Measurements from ENCODE around the gene SRGAP2B. TPM values are rescaled to one million over a fixed set of nuclear protein-coding genes. Genes with fewer than 3 reads are reported as not detected.
"Not testable (repeated sequence)": the region's sequence is repeated elsewhere in the genome, so short reads cannot be mapped to it uniquely, and the experiment has no call there.

The SRGAP2B gene
- total RNA-seq, 1 experiment from 2014 or later = 23.5 TPM

- WGBS (ENCODE audit: extremely low coverage, insufficient read length, low lambda C conversion rate) = no CpG with 5 or more reads among the region's 7 CpGs
- not testable (repeated sequence) for H3K18ac ChIP-seq (ENCODE audit: insufficient read length, low read depth, low read length); H3K79me2 ChIP-seq (ENCODE audit: insufficient read depth, low read length); H4K91ac ChIP-seq (ENCODE audit: insufficient read length, low read depth, low read length); H2AK5ac ChIP-seq (ENCODE audit: insufficient read length, low read length); H3K9me3 Mint-ChIP-seq; H3K79me1 ChIP-seq (ENCODE audit: insufficient read depth, low read depth, low read length, poor library complexity, severe bottlenecking); H2BK5ac ChIP-seq (ENCODE audit: insufficient read length, low read length); H2BK15ac ChIP-seq (ENCODE audit: low read depth, low read length); H2BK12ac ChIP-seq (ENCODE audit: insufficient read length, low read depth, low read length); H4K5ac ChIP-seq (ENCODE audit: insufficient read length, low read depth, low read length); H3K9ac ChIP-seq (ENCODE audit: extremely low read depth, insufficient read length, low read length); H3K56ac ChIP-seq (ENCODE audit: insufficient read length, low read depth, low read length); DNase-seq; H4K20me1 ChIP-seq (ENCODE audit: control insufficient read depth, insufficient read depth, insufficient read length); H3K14ac ChIP-seq (ENCODE audit: insufficient read depth, low read length); H3K4me1 ChIP-seq (ENCODE audit: insufficient read depth, low read length); H2BK20ac ChIP-seq (ENCODE audit: low read depth, low read length, poor library complexity, severe bottlenecking); H3K23me2 ChIP-seq (ENCODE audit: insufficient read length, low read depth, low read length, poor library complexity, severe bottlenecking); H2AFZ ChIP-seq (ENCODE audit: low read length); H3K9me3 ChIP-seq (ENCODE audit: control insufficient read depth, low read depth, low read length); H3K36me3 Mint-ChIP-seq (ENCODE audit: insufficient read depth in 1 of 3, low read depth in 3 of 3); H3T11ph ChIP-seq (ENCODE audit: low read length); H3K4me1 Mint-ChIP-seq; H3K4me2 ChIP-seq (ENCODE audit: insufficient read depth, insufficient read length, low read length); H3K27ac Mint-ChIP-seq; H3K27me3 ChIP-seq (ENCODE audit: insufficient read depth, low read length); H2BK120ac ChIP-seq (ENCODE audit: low read depth, low read length, poor library complexity, severe bottlenecking); H4K8ac ChIP-seq (replicated peaks; ENCODE audit: insufficient read length, low read depth, low read length); H3K27ac ChIP-seq (ENCODE audit: insufficient read length, low read depth, low read length); H3K23ac ChIP-seq (ENCODE audit: insufficient read length, low read depth, low read length); H3K4me3 Mint-ChIP-seq; H3K4ac ChIP-seq (ENCODE audit: low read depth, low read length); H3K27me3 Mint-ChIP-seq (ENCODE audit: low read depth)
Observed at GRCh38 chr1:144893062-144893461, 202.1 kb downstream of the SRGAP2B start.

DNA sequence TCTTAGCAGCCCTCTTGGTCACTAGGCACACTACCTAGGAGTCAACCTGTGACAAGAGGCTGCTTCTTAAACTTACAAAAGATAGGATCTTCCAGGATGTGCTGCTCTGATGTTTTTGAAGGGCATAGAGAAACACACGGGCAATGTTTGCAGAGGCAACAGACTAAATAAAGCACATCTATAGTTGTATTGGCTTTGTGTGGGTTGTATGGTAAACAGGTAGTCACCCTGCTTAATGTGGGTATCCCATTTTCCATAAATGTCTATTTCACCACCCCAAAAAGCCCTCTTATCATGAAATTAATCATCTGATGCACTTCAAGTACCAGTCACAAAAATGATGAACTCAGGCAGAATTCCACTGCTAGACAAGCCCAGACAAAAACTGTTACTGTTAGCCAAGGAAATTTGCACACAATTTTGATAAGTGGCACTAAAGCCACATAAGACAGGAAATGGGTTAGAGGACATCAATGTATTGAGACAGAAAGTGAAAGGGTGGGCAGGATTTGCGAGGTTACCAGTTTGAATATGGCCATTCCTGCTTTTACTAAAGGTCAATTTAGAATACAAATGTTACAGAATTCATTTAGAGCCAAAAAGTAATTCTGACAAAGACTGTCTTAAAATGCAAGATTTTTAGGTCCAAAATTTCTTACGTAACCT lies 205.5 kb downstream of the SRGAP2B start:
- not testable (repeated sequence) for H2BK15ac ChIP-seq (ENCODE audit: low read depth, low read length); H3K56ac ChIP-seq (ENCODE audit: insufficient read length, low read depth, low read length); H3T11ph ChIP-seq (ENCODE audit: low read length); H3K4me2 ChIP-seq (ENCODE audit: insufficient read depth, insufficient read length, low read length); H3K27ac ChIP-seq (ENCODE audit: insufficient read length, low read depth, low read length); H3K18ac ChIP-seq (ENCODE audit: insufficient read length, low read depth, low read length); H3K9me3 ChIP-seq (ENCODE audit: control insufficient read depth, low read depth, low read length); H3K23ac ChIP-seq (ENCODE audit: insufficient read length, low read depth, low read length); H4K91ac ChIP-seq (ENCODE audit: insufficient read length, low read depth, low read length); H2AFZ ChIP-seq (ENCODE audit: low read length); H3K9me3 Mint-ChIP-seq; H2BK20ac ChIP-seq (ENCODE audit: low read depth, low read length, poor library complexity, severe bottlenecking); H3K27me3 ChIP-seq (ENCODE audit: insufficient read depth, low read length); H4K5ac ChIP-seq (ENCODE audit: insufficient read length, low read depth, low read length); H3K4ac ChIP-seq (ENCODE audit: low read depth, low read length); H2BK12ac ChIP-seq (ENCODE audit: insufficient read length, low read depth, low read length); H3K27ac Mint-ChIP-seq; H3K27me3 Mint-ChIP-seq (ENCODE audit: low read depth); DNase-seq; H3K36me3 Mint-ChIP-seq (ENCODE audit: insufficient read depth in 1 of 3, low read depth in 3 of 3); H3K4me1 Mint-ChIP-seq; H3K9ac ChIP-seq (ENCODE audit: extremely low read depth, insufficient read length, low read length); H3K23me2 ChIP-seq (ENCODE audit: insufficient read length, low read depth, low read length, poor library complexity, severe bottlenecking); H3K14ac ChIP-seq (ENCODE audit: insufficient read depth, low read length); H2BK120ac ChIP-seq (ENCODE audit: low read depth, low read length, poor library complexity, severe bottlenecking); H3K79me2 ChIP-seq (ENCODE audit: insufficient read depth, low read length); H3K4me3 Mint-ChIP-seq; H3K4me1 ChIP-seq (ENCODE audit: insufficient read depth, low read length); H2BK5ac ChIP-seq (ENCODE audit: insufficient read length, low read length); H4K8ac ChIP-seq (replicated peaks; ENCODE audit: insufficient read length, low read depth, low read length); H2AK5ac ChIP-seq (ENCODE audit: insufficient read length, low read length); H4K20me1 ChIP-seq (ENCODE audit: control insufficient read depth, insufficient read depth, insufficient read length); H3K79me1 ChIP-seq (ENCODE audit: insufficient read depth, low read depth, low read length, poor library complexity, severe bottlenecking)
- no CpG with 5 or more reads among the region's 3 CpGs for WGBS (ENCODE audit: extremely low coverage, insufficient read length, low lambda C conversion rate)

Measured in H9 (cell line).